Brain microvascular endothelial cell (primary cell): ENCODE data around the gene THSD4.

ENCODE experiments used
- DNase-seq: peaks from one replicate; pipeline ENCODE4 v3.0.0-alpha.2; 2020
- H3K27ac ChIP-seq: fragments of 250-450 bp; sonication (Bioruptor Pico); 2 replicates; pipeline ENCODE4 v1.5.1; 2020; ENCODE audit warnings: mild to moderate bottlenecking, moderate library complexity
- H3K27me3 ChIP-seq: fragments of 250-450 bp; sonication (Bioruptor Pico); replicated peaks from 2 replicates; pipeline ENCODE4 v1.5.1; 2020; ENCODE audit warnings: mild to moderate bottlenecking
- H3K36me3 ChIP-seq: fragments of 250-450 bp; sonication (Bioruptor Pico); replicated peaks from 2 replicates; pipeline ENCODE4 v1.5.1; 2020; ENCODE audit warnings: mild to moderate bottlenecking
- H3K4me3 ChIP-seq: 2 replicates; pipeline ENCODE4 v1.5.1; 2011; ENCODE audit warnings: low read depth, mild to moderate bottlenecking, control low read depth, low read length, moderate library complexity
- in situ Hi-C: cut with HindIII; loops from 2 replicates; pipeline ENCODE4 v1.10.0; 2017; ENCODE audit warnings: low sequenced_read_pairs, low pct_ligation_motif_present
- TF ChIP-seq, protein P1 (sequence below): IDR thresholded peaks from 2 replicates; pipeline ENCODE4 v1.5.1; 2011; ENCODE audit warnings: low read depth, mild to moderate bottlenecking, moderate library complexity, low read length, control low read depth, inconsistent platforms; ENCODE audit errors: missing control alignments

Gene THSD4

DNA sequence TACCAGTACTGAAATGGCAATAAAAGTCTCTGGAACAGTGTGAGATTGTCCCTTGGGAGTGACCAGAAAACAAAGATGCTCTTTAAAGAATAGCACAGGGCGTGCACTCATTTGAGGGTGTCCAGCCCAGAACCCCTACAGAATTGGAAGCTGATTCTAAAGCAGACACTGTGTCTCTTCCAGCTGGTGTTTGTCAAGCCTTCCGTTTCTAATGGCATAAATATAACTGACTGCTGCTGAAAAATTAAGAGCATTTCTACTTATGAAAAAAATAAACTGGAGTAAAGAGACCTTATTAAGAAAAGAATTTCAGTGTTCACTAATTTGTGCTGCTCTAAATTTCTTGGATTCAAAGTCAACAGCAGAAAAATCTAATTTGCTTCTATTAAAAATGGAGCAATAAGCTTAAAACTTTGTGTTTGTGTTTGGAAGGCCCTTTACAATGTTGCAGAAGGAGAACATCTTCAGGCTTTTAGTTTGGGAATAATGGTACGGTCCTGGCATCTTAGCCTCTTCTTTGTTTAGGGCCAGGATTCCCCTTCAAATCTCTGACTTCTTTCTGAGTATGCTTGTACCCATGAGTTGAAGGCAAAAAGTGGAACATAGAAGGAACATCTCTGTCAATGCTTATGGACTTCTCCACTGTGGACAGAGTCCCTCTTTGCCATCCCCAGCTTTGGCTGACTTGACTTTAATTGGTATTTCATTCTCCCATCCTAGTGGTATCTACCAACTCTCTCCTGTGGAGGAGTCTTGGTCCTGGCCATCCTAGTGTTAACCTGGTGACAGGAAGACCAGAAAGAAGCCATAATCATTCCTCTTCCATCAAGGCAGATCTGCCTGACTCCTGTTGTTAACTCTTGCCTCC lies 65.9 kb downstream of the THSD4 start:
- DNase-seq = no peak
- TF ChIP-seq, protein P1, sequence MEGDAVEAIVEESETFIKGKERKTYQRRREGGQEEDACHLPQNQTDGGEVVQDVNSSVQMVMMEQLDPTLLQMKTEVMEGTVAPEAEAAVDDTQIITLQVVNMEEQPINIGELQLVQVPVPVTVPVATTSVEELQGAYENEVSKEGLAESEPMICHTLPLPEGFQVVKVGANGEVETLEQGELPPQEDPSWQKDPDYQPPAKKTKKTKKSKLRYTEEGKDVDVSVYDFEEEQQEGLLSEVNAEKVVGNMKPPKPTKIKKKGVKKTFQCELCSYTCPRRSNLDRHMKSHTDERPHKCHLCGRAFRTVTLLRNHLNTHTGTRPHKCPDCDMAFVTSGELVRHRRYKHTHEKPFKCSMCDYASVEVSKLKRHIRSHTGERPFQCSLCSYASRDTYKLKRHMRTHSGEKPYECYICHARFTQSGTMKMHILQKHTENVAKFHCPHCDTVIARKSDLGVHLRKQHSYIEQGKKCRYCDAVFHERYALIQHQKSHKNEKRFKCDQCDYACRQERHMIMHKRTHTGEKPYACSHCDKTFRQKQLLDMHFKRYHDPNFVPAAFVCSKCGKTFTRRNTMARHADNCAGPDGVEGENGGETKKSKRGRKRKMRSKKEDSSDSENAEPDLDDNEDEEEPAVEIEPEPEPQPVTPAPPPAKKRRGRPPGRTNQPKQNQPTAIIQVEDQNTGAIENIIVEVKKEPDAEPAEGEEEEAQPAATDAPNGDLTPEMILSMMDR = no peak
- no peaks in the 10 kb centered on the region for H3K36me3 ChIP-seq

DNA sequence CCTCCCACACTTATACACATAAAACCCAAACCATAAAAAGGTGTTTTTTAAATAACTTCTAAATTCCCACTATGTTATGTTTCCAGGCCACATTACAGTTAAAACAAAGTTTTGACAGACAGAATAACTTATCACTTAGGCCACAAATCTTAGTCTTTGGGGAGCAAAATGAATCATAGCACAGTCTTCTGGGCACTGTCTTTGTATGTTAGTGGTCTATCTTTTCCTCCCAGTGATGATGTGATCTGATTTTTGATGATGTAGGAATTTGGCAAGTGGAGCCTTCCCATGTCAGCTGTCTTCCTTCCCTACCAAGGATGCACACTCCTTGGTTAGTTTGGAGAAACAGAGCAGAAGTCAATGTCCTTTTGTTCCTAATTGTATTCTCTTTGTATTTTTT lies 67.3 kb downstream of the THSD4 start:
- Histone ChIP-seq H3K4me3 (no peak overlapping the region), H3K27me3 (no peaks in the 10 kb centered on the region), H3K27ac (no peak overlapping the region), H3K36me3 (no peaks in the 10 kb centered on the region)
- in situ Hi-C loops = no loop called here
- TF ChIP-seq, protein P1 = no peak
- DNase-seq = peak; percentile 34

More for the DNA sequence above, 65.9 kb downstream of the THSD4 start:
- in situ Hi-C loops = no loop called here
- H3K27ac ChIP-seq = no peak overlapping the region
- no peaks in the 10 kb centered on the region for H3K27me3 ChIP-seq
- no peak overlapping the region for H3K4me3 ChIP-seq

DNA sequence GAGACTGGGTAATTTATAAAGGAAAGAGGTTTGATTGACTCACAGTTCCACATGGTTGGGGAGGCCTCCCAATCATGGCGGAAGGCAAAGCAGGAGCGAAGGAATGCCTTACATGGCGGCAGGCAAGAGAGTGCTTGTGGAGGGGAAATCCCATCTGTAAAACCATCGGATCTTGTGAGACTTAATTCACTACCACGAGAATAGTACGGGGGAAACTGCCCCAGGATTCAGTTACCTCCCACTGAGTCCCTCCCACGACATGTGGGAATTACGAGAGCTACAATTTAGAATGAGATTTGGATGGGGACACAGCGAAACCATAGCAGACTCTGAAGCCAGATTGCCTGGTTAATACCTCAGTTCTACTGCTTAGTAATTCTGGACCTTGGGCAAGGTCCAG lies 67.8 kb downstream of the THSD4 start:
- Histone ChIP-seq H3K27ac (no peak overlapping the region), H3K4me3 (no peak overlapping the region), H3K36me3 (no peaks in the 10 kb centered on the region), H3K27me3 (no peaks in the 10 kb centered on the region)
- DNase-seq = no peak
- in situ Hi-C loops = no loop called here
- TF ChIP-seq, protein P1 = no peak

DNA sequence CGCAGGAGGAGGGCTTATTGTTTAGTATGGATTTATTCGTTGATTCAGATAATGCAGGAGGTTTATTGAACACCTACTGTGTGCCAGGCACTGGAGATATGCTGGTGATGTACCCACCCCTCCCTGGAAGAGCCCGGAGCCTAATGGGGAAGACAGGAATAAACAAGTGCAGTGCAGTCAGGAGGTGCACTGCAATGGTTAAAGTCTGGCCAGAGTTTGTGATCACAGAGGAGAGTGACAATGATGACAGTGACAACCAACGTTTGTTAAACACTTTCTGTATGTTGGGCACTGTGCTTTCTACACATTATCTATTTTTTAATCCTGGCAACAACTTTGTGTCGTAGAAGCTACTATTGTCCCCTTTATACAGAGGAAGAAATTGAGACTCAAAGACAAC lies 70.4 kb downstream of the THSD4 start:
- TF ChIP-seq, protein P1 = no peak
- Histone ChIP-seq H3K4me3 (no peak overlapping the region), H3K27ac (no peak overlapping the region), H3K27me3 (no peaks in the 10 kb centered on the region), H3K36me3 (peaks cover 6% of the 10 kb centered on the region)
- in situ Hi-C loops = no loop called here
- no peak for DNase-seq

DNA sequence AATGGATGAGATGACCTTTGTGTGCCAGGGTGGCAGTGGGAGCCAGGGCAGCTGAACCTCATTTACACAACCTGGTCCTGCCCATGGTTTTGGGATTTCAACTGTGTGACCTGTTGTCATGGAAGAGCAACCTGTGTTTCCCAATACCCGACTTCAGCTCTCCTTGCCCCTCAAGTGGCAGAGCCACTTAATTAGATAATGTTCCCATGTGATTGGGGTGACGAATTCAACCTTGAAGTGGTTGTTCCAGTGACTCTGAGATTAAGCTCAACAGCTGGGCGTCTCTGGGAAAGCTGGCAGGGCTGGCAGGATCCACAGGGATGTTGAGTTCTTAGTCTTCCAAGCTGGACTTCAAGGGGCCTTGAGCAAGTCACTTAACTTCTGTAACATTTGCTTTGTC lies 71.0 kb downstream of the THSD4 start:
- in situ Hi-C loops = no loop called here
- no peak for DNase-seq
- TF ChIP-seq, protein P1 = no peak
- H3K27me3 ChIP-seq = no peaks in the 10 kb centered on the region
- no peak overlapping the region for H3K4me3 ChIP-seq
- peaks cover 6% of the 10 kb centered on the region for H3K36me3 ChIP-seq
- H3K27ac ChIP-seq = no peak overlapping the region
